Breast epithelium (tissue), 3 donors: Measurements from ENCODE around the gene CABLES2.

Source experiments
- CTCF ChIP-seq, 3 donors: fragments of 450-650 bp; IDR thresholded peaks; one replicate each; pipeline ENCODE4 v1.5.1; 2016 to 2017; ENCODE audit warnings: antibody characterized with exemption in 3 of 3, mild to moderate bottlenecking in 3 of 3, moderate library complexity in 3 of 3
- POLR2A ChIP-seq: fragments of 450-650 bp; IDR thresholded peaks from one replicate; pipeline ENCODE4 v1.6.1; 2016; ENCODE audit warnings: antibody characterized with exemption, mild to moderate bottlenecking, moderate library complexity
- POLR2AphosphoS5 ChIP-seq, 3 donors: sonication (generic); formaldehyde crosslinking; IDR thresholded peaks; one replicate each; pipeline ENCODE4 v1.6.1; 2017; ENCODE audit warnings: antibody characterized with exemption in 3 of 3

- TF ChIP-seq CTCF (IDR thresholded peaks at IDR 0.05) = no peak
- TF ChIP-seq POLR2A = no peak
- no peak for TF ChIP-seq POLR2AphosphoS5 (IDR thresholded peaks at IDR 0.05)
Observed at GRCh38 chr20:62357681-62358080, 49.4 kb downstream of the CABLES2 start.
